Measurements from ENCODE around the gene SGPP2. TPM values are rescaled to one million over a fixed set of nuclear protein-coding genes. Genes with fewer than 3 reads are reported as not detected.

The SGPP2 gene
- total RNA-seq, 1 donor from 2014 or later: 0.21 TPM

DNA sequence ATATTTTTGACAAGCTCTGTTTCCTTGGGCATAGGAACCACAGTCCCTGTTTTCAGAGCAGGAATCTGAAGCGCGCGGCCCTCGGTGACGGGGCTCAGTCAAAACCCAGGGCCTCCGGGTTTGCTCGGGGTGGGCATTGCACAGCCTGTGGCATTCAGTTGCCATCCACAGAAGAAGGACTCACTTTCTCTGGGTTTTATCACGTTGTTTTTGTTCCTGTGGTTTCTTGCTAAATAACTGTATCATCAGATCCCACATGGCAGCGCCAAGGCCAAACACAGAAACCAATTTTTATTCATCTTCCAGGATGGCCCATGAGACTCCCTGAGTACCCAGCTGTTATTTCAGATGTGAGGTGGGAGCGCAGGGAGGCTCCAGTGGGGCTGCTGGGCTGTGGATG lies 35.6 kb downstream of the SGPP2 start:
- no peaks in the 10 kb centered on the region for H3K36me3 ChIP-seq
- no peaks in the 10 kb centered on the region for H3K9me3 ChIP-seq
- H3K27me3 ChIP-seq: no peaks in the 10 kb centered on the region
- no peaks in the 10 kb centered on the region for H3K4me1 ChIP-seq
- intact Hi-C loops (cut with DNase I): no loop called here
- H3K4me3 ChIP-seq: no peak overlapping the region
- H3K27ac ChIP-seq: no peak overlapping the region
- TF ChIP-seq, protein P1, sequence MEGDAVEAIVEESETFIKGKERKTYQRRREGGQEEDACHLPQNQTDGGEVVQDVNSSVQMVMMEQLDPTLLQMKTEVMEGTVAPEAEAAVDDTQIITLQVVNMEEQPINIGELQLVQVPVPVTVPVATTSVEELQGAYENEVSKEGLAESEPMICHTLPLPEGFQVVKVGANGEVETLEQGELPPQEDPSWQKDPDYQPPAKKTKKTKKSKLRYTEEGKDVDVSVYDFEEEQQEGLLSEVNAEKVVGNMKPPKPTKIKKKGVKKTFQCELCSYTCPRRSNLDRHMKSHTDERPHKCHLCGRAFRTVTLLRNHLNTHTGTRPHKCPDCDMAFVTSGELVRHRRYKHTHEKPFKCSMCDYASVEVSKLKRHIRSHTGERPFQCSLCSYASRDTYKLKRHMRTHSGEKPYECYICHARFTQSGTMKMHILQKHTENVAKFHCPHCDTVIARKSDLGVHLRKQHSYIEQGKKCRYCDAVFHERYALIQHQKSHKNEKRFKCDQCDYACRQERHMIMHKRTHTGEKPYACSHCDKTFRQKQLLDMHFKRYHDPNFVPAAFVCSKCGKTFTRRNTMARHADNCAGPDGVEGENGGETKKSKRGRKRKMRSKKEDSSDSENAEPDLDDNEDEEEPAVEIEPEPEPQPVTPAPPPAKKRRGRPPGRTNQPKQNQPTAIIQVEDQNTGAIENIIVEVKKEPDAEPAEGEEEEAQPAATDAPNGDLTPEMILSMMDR (IDR thresholded peaks at IDR 0.05): no peak
- no peak for DNase-seq (ENCODE audit: low spot score in 2 of 2)

DNA sequence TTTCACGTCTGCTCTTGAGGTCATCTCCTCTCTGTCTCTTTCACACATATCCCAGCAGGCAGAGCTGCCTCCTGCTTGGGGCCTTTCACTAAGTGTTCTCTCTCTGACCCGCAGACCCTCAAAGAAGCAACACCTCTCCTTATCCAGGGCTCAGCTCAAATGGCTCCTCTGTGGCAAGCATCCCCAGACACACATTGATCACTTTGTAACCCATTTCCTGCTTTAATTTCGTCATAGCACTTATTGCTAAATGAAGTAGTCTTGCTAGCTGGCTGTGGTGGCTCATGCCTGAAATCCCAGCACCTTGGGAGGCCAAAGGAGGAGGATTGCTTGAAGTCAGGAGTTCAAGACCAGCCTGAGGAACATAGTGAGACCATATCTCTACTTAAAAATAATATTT lies 41.4 kb downstream of the SGPP2 start:
- no peaks in the 10 kb centered on the region for H3K4me1 ChIP-seq
- no peaks in the 10 kb centered on the region for H3K36me3 ChIP-seq
- H3K27me3 ChIP-seq: no peaks in the 10 kb centered on the region
- no peak for DNase-seq (ENCODE audit: low spot score in 2 of 2)
- H3K4me3 ChIP-seq: no peak overlapping the region
- no peak overlapping the region for H3K27ac ChIP-seq
- intact Hi-C loops (cut with DNase I): no loop called here
- TF ChIP-seq, protein P1 (IDR thresholded peaks at IDR 0.05): no peak
- H3K9me3 ChIP-seq: no peaks in the 10 kb centered on the region

DNA sequence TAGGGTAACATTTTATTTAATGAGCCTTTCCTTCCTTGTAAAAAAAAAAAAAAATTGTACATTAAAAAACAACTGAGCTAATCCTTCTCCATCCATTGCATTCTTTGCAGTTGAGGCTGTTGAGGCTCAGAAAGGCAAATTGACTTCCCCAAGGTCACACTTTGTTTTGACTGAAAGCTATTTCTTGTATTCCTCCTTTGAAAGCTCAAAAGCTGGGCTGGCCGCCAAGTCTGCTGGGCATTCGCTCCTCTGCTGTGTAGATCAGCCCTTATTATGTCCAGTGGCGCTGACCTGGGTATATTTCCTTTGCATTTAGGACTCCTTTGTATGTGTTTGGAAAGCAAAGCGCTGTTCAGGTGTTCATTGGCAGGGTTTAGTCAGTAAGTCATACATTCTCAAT lies 44.0 kb downstream of the SGPP2 start:
- intact Hi-C loops (cut with DNase I): no loop called here
- Histone ChIP-seq H3K27ac (no peak overlapping the region), H3K4me3 (no peak overlapping the region), H3K4me1 (no peaks in the 10 kb centered on the region), H3K9me3 (no peaks in the 10 kb centered on the region), H3K36me3 (no peaks in the 10 kb centered on the region), H3K27me3 (no peaks in the 10 kb centered on the region)
- DNase-seq (ENCODE audit: low spot score in 2 of 2): no peak
- TF ChIP-seq, protein P1 (IDR thresholded peaks at IDR 0.05): no peak

DNA sequence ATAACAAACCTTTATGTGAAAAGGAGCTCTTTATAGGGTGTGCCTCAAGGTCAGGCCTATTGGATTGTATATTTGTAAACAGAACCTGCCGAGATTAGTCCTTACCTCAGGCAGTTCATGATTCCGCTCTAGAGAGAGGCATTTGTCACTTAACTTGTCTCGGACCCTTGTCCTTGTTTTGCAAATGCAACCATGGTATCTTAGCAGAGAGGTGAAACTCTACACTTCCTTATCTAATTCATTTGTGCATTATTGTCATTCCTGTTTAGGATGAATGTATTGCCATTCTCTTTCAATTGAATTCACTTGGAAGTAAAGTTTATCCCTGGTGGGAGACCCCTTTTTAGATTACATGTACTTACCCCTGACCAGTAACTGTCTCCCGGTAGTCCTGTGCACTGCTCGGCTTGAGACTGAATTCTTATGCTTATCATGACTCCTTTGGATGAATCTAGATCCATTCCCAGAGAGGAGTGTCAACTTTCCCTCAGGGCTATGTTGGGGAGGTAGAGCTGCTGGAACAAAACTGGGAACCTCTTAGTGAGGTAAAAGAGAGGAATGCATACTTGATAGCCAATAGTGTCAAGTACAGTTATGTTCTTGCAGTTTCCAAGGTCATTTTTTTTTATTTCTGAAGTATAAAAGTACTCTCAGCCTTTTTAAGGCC lies 46.6 kb downstream of the SGPP2 start:
- H3K27me3 ChIP-seq: no peaks in the 10 kb centered on the region
- TF ChIP-seq, protein P1 (IDR thresholded peaks at IDR 0.05): no peak
- no peaks in the 10 kb centered on the region for H3K9me3 ChIP-seq
- H3K4me3 ChIP-seq: no peak overlapping the region
- no peak for DNase-seq (ENCODE audit: low spot score in 2 of 2)
- H3K4me1 ChIP-seq: no peaks in the 10 kb centered on the region
- intact Hi-C loops (cut with DNase I): no loop called here
- H3K36me3 ChIP-seq: no peaks in the 10 kb centered on the region
- no peak overlapping the region for H3K27ac ChIP-seq

DNA sequence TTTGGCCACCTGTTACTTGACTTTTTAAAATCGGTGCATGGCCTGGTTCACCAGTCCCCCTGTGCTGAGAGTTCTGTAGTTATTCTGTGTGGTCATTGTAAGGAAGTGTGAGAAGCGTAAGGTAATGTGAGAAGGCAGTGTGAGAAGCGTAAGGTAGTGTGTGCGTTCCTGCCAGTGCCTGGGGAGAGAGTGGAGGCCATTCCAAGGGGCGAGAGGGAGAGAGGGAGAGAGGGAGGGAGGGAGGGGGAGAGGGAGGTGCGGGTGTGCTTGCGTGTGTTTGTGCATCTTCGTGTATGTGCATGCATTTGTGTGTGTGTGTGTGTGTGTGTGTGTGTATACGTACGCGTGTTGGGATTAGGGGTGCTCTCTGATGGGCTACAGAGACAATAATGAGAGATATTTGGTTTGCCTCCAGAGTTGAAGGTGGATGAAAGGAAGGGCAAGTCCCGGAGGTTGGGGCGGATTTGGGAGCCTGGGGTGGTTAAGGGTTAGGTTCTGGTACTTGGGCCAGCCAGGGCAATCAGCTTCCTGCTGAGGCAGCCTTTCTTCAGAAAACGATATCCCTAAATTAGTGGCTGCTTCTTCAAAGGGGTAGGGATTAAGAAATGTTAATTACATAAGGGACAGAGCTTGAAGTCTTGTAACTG lies 53.7 kb downstream of the SGPP2 start:
- intact Hi-C loops (cut with DNase I): no loop called here
- no peaks in the 10 kb centered on the region for H3K36me3 ChIP-seq

More for the DNA sequence above, 53.7 kb downstream of the SGPP2 start:
- Histone ChIP-seq H3K4me3 (no peak overlapping the region), H3K27ac (no peak overlapping the region), H3K27me3 (no peaks in the 10 kb centered on the region), H3K9me3 (no peaks in the 10 kb centered on the region), H3K4me1 (no peaks in the 10 kb centered on the region)
- no peak for DNase-seq (ENCODE audit: low spot score in 2 of 2)
- TF ChIP-seq, protein P1 (IDR thresholded peaks at IDR 0.05): no peak
